SK-N-SH (cell line): ENCODE results near the gene PHACTR3. TPM values are rescaled to one million over a fixed set of nuclear protein-coding genes. Genes with fewer than 3 reads are reported as not detected.

ENCODE experiments used
- CTCF ChIA-PET: fragments of 300-600, 350-600 bp; formaldehyde crosslinking; extraction: SDS; loops from one replicate; lab custom pipeline; 2021; lab: Yijun Ruan, JAX
- POLR2A ChIA-PET: fragments of 350-600 bp; sonication (Branson Sonifier 250); formaldehyde crosslinking; extraction: SDS; loops from one replicate; lab custom pipeline; 2020; ENCODE audit warnings: antibody characterized with exemption, inconsistent platforms; lab: Yijun Ruan, JAX
- DNase-seq: peaks from one replicate; pipeline ENCODE4 v3.0.0; 2012
- H2AFZ ChIP-seq: fragments of 200-600 bp; sonication (generic); 2 replicates; pipeline ENCODE4 v1.8.1; 2016; ENCODE audit warnings: antibody characterized with exemption, mild to moderate bottlenecking, low read depth
- H3F3A ChIP-seq: fragments of 200-600 bp; sonication (generic); replicated peaks from 2 replicates; pipeline ENCODE3; 2016; ENCODE audit warnings: antibody characterized with exemption, mild to moderate bottlenecking; ENCODE audit not compliant: insufficient read depth
- H3K27ac ChIP-seq, 2 experiments: fragments of 200-500 bp in 1 of 2; fragments of 200-600 bp in 1 of 2; sonication (Bioruptor generic) in 1 of 2; sonication (generic), shearing (Covaris generic) in 1 of 2; 2 replicates each; pipeline versions ENCODE4 v1.5.1 to v1.6.1; 2014 to 2016; ENCODE audit warnings: low read depth in 2 of 2, inconsistent platforms in 1 of 2, low read length in 1 of 2, mild to moderate bottlenecking in 1 of 2, mixed read lengths in 1 of 2
- H3K27me3 ChIP-seq: fragments of 200-600 bp; sonication (generic), shearing (Covaris generic); 2 replicates; pipeline ENCODE4 v1.6.1; 2016; ENCODE audit warnings: mixed run types; ENCODE audit not compliant: insufficient read depth
- H3K36me3 ChIP-seq, 2 experiments: fragments of 200-500 bp in 1 of 2; fragments of 200-600 bp in 1 of 2; sonication (Bioruptor generic) in 1 of 2; sonication (generic) in 1 of 2; replicated peaks in 1 of 2; 2 replicates each; pipeline versions ENCODE3 to v1.5.1; 2014 to 2016; ENCODE audit warnings: low read length in 1 of 2, mild to moderate bottlenecking in 1 of 2; ENCODE audit not compliant: insufficient read depth in 2 of 2, control insufficient read depth in 1 of 2
- H3K4me1 ChIP-seq, 2 experiments: fragments of 200-500 bp in 1 of 2; fragments of 200-600 bp in 1 of 2; sonication (Bioruptor generic) in 1 of 2; sonication (generic), shearing (Covaris generic) in 1 of 2; 2 replicates each; pipeline versions ENCODE4 v1.5.1 to v1.6.1; 2014 to 2016; ENCODE audit warnings: low read depth in 1 of 2, low read length in 1 of 2, mixed run types in 1 of 2; ENCODE audit not compliant: insufficient read depth in 2 of 2, control insufficient read depth in 1 of 2
- H3K4me2 ChIP-seq: fragments of 200-600 bp; sonication (generic), shearing (Covaris generic); 2 replicates; pipeline ENCODE4 v1.6.1; 2017; ENCODE audit warnings: mixed run types
- H3K4me3 ChIP-seq, 2 experiments: fragments of 200-500 bp in 1 of 2; fragments of 200-600 bp in 1 of 2; sonication (Bioruptor generic) in 1 of 2; sonication (generic), shearing (Covaris generic) in 1 of 2; 2 replicates each; pipeline versions ENCODE4 v1.5.1 to v1.8.1; 2014 to 2016; ENCODE audit warnings: low read depth in 2 of 2, inconsistent platforms in 1 of 2, low read length in 1 of 2, mild to moderate bottlenecking in 1 of 2, mixed read lengths in 1 of 2, moderate library complexity in 1 of 2
- H3K79me2 ChIP-seq: fragments of 200-600 bp; sonication (generic); 2 replicates; pipeline ENCODE4 v1.8.1; 2017; ENCODE audit warnings: mild to moderate bottlenecking; ENCODE audit not compliant: insufficient read depth
- H3K9ac ChIP-seq: fragments of 200-600 bp; sonication (generic); 2 replicates; pipeline ENCODE4 v1.6.1; 2017; ENCODE audit warnings: mixed run types
- H3K9me2 ChIP-seq: fragments of 200-600 bp; sonication (generic); 2 replicates; pipeline ENCODE4 v1.6.1; 2017; ENCODE audit warnings: mixed run types
- H3K9me3 ChIP-seq: fragments of 200-600 bp; sonication (generic); 2 replicates; pipeline ENCODE4 v1.6.1; 2017; ENCODE audit warnings: mixed run types, mild to moderate bottlenecking, moderate library complexity
- H4K20me1 ChIP-seq: fragments of 200-600 bp; sonication (generic); 2 replicates; pipeline ENCODE4 v1.6.1; 2017; ENCODE audit warnings: mild to moderate bottlenecking, mixed run types; ENCODE audit not compliant: insufficient read depth
- GABPA ChIP-seq: IDR thresholded peaks from 2 replicates; pipeline ENCODE4 v1.4.0; 2012; ENCODE audit warnings: low read depth, mild to moderate bottlenecking
- JUND ChIP-seq: IDR thresholded peaks from 2 replicates; pipeline ENCODE4 v1.4.0; 2012
- MAX ChIP-seq: IDR thresholded peaks from 2 replicates; pipeline ENCODE4 v1.4.0; 2012; ENCODE audit warnings: low read depth
- MXI1 ChIP-seq: IDR thresholded peaks from 2 replicates; pipeline ENCODE4 v1.6.1; 2012; ENCODE audit warnings: mild to moderate bottlenecking, low read depth, low read length, improper control_type of control experiment
- NFIC ChIP-seq: IDR thresholded peaks from 2 replicates; pipeline ENCODE4 v1.4.0; 2012; ENCODE audit warnings: borderline replicate concordance
- RAD21 ChIP-seq: IDR thresholded peaks from 2 replicates; pipeline ENCODE4 v1.6.1; 2012; ENCODE audit warnings: mild to moderate bottlenecking, low read length
- REST ChIP-seq: IDR thresholded peaks from 2 replicates; pipeline ENCODE4 v1.6.1; 2012; ENCODE audit warnings: mild to moderate bottlenecking, low read depth, low read length, moderate library complexity
- SIN3A ChIP-seq: IDR thresholded peaks from 2 replicates; pipeline ENCODE4 v1.6.1; 2012; ENCODE audit warnings: low read depth, mild to moderate bottlenecking, low read length, moderate library complexity, borderline replicate concordance
- SMC3 ChIP-seq: IDR thresholded peaks from 2 replicates; pipeline ENCODE4 v1.6.1; 2012; ENCODE audit warnings: low read depth, low read length, improper control_type of control experiment
- TCF12 ChIP-seq: IDR thresholded peaks from 2 replicates; pipeline ENCODE4 v1.4.0; 2012
- WGBS: methylation state at CpG from one replicate; pipeline ENCODE4 v1.1.6; 2017; ENCODE audit warnings: low lambda C conversion rate; 5-methylcytosine and 5-hydroxymethylcytosine counted together
- polyA plus RNA-seq, 3 experiments: library from polyadenylated mRNA; depleted of rRNA; stranded (reverse); fragments of >200 nt; gene quantifications; 2 replicates each; pipeline ENCODE4 v1.2.3, GENCODE V29; 2012

Gene PHACTR3
- polyA plus RNA-seq, 1 of the 3 experiments (the other 2 are of a cell fraction) = 0.10 TPM

GRCh38 chr20:59735486-59735885 is 131.1 kb downstream of the PHACTR3 start (continued):
- no peak for TF ChIP-seq RAD21
- no peak for TF ChIP-seq SIN3A
- no peak for TF ChIP-seq MXI1
- no peak for TF ChIP-seq TCF12
- TF ChIP-seq SMC3 = no peak
- no peak for TF ChIP-seq MAX

GRCh38 chr20:59735917-59736316 is 131.6 kb downstream of the PHACTR3 start:
- Histone ChIP-seq H3K27ac (no peak overlapping the region), H3K4me2 (no peak overlapping the region), H3K27me3 (no peaks in the 10 kb centered on the region), H3K4me3 (no peak overlapping the region), H3K9me3 (no peaks in the 10 kb centered on the region), H3K36me3 (no peaks in the 10 kb centered on the region), H3K79me2 (no peaks in the 10 kb centered on the region), H3K9ac (no peak overlapping the region), H2AFZ (no peak overlapping the region), H3K9me2 (no peaks in the 10 kb centered on the region), H4K20me1 (no peaks in the 10 kb centered on the region), H3K4me1 (peaks cover 0 to 4% of the 10 kb centered on the region in 2 experiments; a peak in 2 of 4 replicates), H3F3A (no peaks in the 10 kb centered on the region)
- ChIA-PET POLR2A (no interaction called here), CTCF (interaction anchor here (1.2 to 1.7 kb wide), 4 partner anchors 14 to 176 kb away, joined by 4 to 8 read pairs (median 5); no protein-coding TSS in a partner anchor)
- no peak for TF ChIP-seq TCF12
- WGBS = 38% methylated on average over 1 of the region's 1 CpG
- no peak for DNase-seq

- TF ChIP-seq NFIC = no peak
- TF ChIP-seq JUND = no peak
- TF ChIP-seq, all 33 proteins: peak for 0
- Histone ChIP-seq H3K9me2 (no peaks in the 10 kb centered on the region), H3K4me2 (no peak overlapping the region), H3K27ac (no peak overlapping the region), H3K36me3 (no peaks in the 10 kb centered on the region), H3K27me3 (no peaks in the 10 kb centered on the region), H3K79me2 (no peaks in the 10 kb centered on the region), H3K4me3 (no peak overlapping the region), H4K20me1 (no peaks in the 10 kb centered on the region), H3F3A (no peaks in the 10 kb centered on the region), H3K4me1 (peaks cover 0 to 4% of the 10 kb centered on the region in 2 experiments; a peak in 1 of 4 replicates), H2AFZ (no peak overlapping the region), H3K9me3 (no peaks in the 10 kb centered on the region), H3K9ac (no peak overlapping the region)
- CTCF ChIA-PET = interaction anchor here (1.7 kb wide), 2 partner anchors 13 to 164 kb away, joined by 5 to 8 read pairs; no protein-coding TSS in a partner anchor
- 47% methylated on average over 9 of the region's 10 CpGs for WGBS
- POLR2A ChIA-PET = no interaction called here
- no peak for DNase-seq
Measured at GRCh38 chr20:59736366-59736765, 132.0 kb downstream of the PHACTR3 start.

- H2AFZ ChIP-seq = no peak overlapping the region
- WGBS = 38% methylated on average over 15 of the region's 16 CpGs
- no peaks in the 10 kb centered on the region for H3K9me3 ChIP-seq
- no peaks in the 10 kb centered on the region for H3K27me3 ChIP-seq
- no peak overlapping the region for H3K4me3 ChIP-seq
- no peaks in the 10 kb centered on the region for H3F3A ChIP-seq
- no peaks in the 10 kb centered on the region for H4K20me1 ChIP-seq
- no peaks in the 10 kb centered on the region for H3K79me2 ChIP-seq
- H3K9ac ChIP-seq = no peak overlapping the region
- H3K27ac ChIP-seq = no peak overlapping the region
- H3K36me3 ChIP-seq = no peaks in the 10 kb centered on the region
- ChIA-PET CTCF (interaction anchor here (1.0 to 1.7 kb wide), 3 partner anchors 13 to 138 kb away, joined by 3 to 8 read pairs (median 3); no protein-coding TSS in a partner anchor), POLR2A (no interaction called here)
- H3K4me2 ChIP-seq = no peak overlapping the region
- DNase-seq = no peak
- TF ChIP-seq SMC3 = no peak
- no peak for TF ChIP-seq MAX
- no peak for TF ChIP-seq REST
- TF ChIP-seq GABPA = no peak
- no peaks in the 10 kb centered on the region for H3K9me2 ChIP-seq
- H3K4me1 ChIP-seq = peaks cover 0 to 4% of the 10 kb centered on the region in 2 experiments; a peak in 1 of 4 replicates
Measured at GRCh38 chr20:59737073-59737666, 132.8 kb downstream of the PHACTR3 start.
